Activated B cell treated with CpG ODN at 0.5 μM for 24 hours (primary cell): ENCODE measurements around the gene EGF. TPM values are rescaled to one million over a fixed set of nuclear protein-coding genes. Genes with fewer than 3 reads are reported as not detected.

Source experiments
- ATAC-seq: fragments of 200-7000 bp; cut with Tn5 transposase; one replicate; pipeline ENCODE4 v1.10.0; 2021; ENCODE audit warnings: low read depth, mild to moderate bottlenecking, moderate library complexity
- CTCF ChIA-PET: fragments of 350-600 bp; sonication (Branson Sonifier 250); formaldehyde crosslinking; loops from one replicate; lab custom pipeline; 2021; ENCODE audit warnings: antibody characterized with exemption; lab: Charles Lee
- POLR2A ChIA-PET: fragments of 350-600 bp; sonication (Branson Sonifier 250); formaldehyde crosslinking; loops from one replicate; lab custom pipeline; 2021; ENCODE audit warnings: antibody characterized with exemption; lab: Charles Lee
- DNase-seq: peaks from one replicate; pipeline ENCODE4 v3.0.0; 2022
- H3K27ac Mint-ChIP-seq: one replicate; pipeline ENCODE4 v1.8.0; 2020; ENCODE audit warnings: mixed read lengths
- H3K27me3 Mint-ChIP-seq: one replicate; pipeline ENCODE4 v1.8.0; 2021; ENCODE audit warnings: mixed read lengths
- H3K36me3 Mint-ChIP-seq: one replicate; pipeline ENCODE4 v1.8.0; 2021; ENCODE audit warnings: low read depth, mixed read lengths
- H3K4me1 Mint-ChIP-seq: one replicate; pipeline ENCODE4 v1.8.0; 2021; ENCODE audit warnings: mixed read lengths
- H3K4me3 Mint-ChIP-seq: one replicate; pipeline ENCODE4 v1.8.0; 2020; ENCODE audit warnings: mild to moderate bottlenecking, mixed read lengths
- H3K9me3 Mint-ChIP-seq: one replicate; pipeline ENCODE4 v1.8.0; 2020; ENCODE audit warnings: mixed read lengths
- intact Hi-C: fragments of 100-400 bp; cut with micrococcal nuclease; formaldehyde crosslinking; loops from one replicate; pipeline ENCODE4 v1.15.1; 2024
- total RNA-seq: library from RNA; stranded (reverse); gene quantifications from 2 replicates; pipeline ENCODE4 v1.2.3, GENCODE V29; 2022
- TF ChIP-seq, protein P1 (sequence below): fragments of 200-600 bp; IDR thresholded peaks from one replicate; pipeline ENCODE4 v1.8.0; 2022; ENCODE audit warnings: antibody characterized with exemption, mild to moderate bottlenecking

EGF gene
- total RNA-seq, 1 donor from 2014 or later, result not detected

DNA sequence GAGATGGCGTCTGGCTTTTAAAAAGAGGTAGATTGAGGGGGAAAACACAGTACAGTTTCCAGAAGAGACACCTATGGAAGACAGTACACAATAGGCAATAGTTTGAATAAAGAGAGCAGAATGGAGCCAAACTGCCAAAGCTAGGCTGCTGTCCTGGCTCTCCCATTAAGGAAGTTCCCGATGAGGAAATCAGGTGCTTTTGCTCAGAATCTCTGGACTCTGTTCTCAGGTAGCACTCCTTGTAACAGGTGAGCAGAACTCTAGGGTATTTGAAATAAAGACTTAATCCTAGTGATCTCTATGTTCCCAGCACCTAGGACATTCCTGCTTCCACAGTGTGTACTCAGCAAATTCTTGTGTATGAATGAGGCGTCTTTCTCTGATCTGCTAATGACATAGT, 1.6 kb downstream of the EGF start:
- H3K27ac Mint-ChIP-seq, result no peak overlapping the region
- no peaks in the 10 kb centered on the region for H3K9me3 Mint-ChIP-seq
- peaks cover 13% of the 10 kb centered on the region for H3K27me3 Mint-ChIP-seq
- DNase-seq, result no peak
- ATAC-seq, result no peak
- H3K4me3 Mint-ChIP-seq, result no peak overlapping the region
- H3K36me3 Mint-ChIP-seq, result no peaks in the 10 kb centered on the region
- no peaks in the 10 kb centered on the region for H3K4me1 Mint-ChIP-seq
- POLR2A ChIA-PET, result no interaction called here
- intact Hi-C loops, result no loop called here
- TF ChIP-seq, protein P1, sequence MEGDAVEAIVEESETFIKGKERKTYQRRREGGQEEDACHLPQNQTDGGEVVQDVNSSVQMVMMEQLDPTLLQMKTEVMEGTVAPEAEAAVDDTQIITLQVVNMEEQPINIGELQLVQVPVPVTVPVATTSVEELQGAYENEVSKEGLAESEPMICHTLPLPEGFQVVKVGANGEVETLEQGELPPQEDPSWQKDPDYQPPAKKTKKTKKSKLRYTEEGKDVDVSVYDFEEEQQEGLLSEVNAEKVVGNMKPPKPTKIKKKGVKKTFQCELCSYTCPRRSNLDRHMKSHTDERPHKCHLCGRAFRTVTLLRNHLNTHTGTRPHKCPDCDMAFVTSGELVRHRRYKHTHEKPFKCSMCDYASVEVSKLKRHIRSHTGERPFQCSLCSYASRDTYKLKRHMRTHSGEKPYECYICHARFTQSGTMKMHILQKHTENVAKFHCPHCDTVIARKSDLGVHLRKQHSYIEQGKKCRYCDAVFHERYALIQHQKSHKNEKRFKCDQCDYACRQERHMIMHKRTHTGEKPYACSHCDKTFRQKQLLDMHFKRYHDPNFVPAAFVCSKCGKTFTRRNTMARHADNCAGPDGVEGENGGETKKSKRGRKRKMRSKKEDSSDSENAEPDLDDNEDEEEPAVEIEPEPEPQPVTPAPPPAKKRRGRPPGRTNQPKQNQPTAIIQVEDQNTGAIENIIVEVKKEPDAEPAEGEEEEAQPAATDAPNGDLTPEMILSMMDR, result no peak
- CTCF ChIA-PET, result no interaction called here

DNA sequence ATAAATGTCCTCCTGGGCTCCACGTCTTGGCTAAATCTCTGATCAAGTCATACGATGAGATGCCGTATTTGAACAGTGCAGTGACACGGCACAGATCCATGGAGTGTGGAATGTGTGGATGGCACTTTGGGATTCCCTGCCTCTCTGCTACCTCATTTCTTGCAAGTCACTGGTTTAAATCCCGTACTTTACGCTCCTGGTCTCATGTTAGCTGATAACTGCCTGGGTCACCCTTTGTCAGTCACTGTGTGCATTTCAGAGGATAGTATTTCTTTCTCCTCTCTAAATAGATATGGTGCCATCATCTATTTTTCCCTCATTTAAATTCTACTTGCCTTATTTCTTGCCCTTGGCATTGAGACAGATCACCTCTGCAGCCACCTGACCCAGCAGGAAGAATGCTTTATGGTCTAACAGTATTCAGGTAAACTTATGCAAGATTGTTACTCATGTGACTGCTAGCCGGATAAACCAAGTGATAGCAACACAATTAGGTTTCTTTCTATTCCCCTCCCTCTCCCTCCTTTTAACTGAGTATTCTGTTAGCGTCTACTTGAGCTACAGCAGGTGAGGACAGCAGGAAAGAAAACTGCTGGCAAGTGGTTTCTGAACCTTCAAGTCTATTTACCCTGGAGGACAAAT, 2.8 kb downstream of the EGF start:
- CTCF ChIA-PET, result no interaction called here
- ATAC-seq, result no peak
- H3K36me3 Mint-ChIP-seq, result no peaks in the 10 kb centered on the region
- peaks cover 13% of the 10 kb centered on the region for H3K27me3 Mint-ChIP-seq
- DNase-seq, result no peak
- intact Hi-C loops, result no loop called here
- no peaks in the 10 kb centered on the region for H3K9me3 Mint-ChIP-seq
- TF ChIP-seq, protein P1, result no peak
- no peak overlapping the region for H3K27ac Mint-ChIP-seq
- H3K4me3 Mint-ChIP-seq, result no peak overlapping the region
- H3K4me1 Mint-ChIP-seq, result no peaks in the 10 kb centered on the region
- POLR2A ChIA-PET, result no interaction called here

DNA sequence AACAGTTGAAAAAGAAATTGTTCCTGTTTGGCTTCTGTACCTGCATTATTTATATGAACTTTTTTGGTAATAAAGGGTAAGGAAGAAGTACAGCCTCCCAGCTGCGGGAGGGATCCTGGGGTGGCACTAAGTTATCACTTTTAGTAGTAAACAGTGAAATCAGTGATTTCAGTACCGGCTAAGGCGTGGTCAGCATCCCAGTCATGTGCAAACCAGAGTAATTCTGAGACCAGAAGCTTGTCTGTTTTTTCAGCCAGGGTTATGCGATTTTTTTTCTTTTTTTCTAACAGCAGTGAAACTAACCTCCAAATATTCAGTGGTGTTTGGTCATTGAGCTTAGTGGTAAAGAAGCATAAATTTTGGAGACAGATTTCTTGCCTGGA, 3.3 kb downstream of the EGF start:
- ATAC-seq (no peak), DNase-seq (no peak)
- H3K4me1 Mint-ChIP-seq, result no peaks in the 10 kb centered on the region
- H3K9me3 Mint-ChIP-seq, result no peaks in the 10 kb centered on the region
- H3K27me3 Mint-ChIP-seq, result peaks cover 13% of the 10 kb centered on the region
- H3K4me3 Mint-ChIP-seq, result no peak overlapping the region
- H3K36me3 Mint-ChIP-seq, result no peaks in the 10 kb centered on the region
- H3K27ac Mint-ChIP-seq, result no peak overlapping the region
- CTCF ChIA-PET, result no interaction called here
- intact Hi-C loops, result no loop called here
- POLR2A ChIA-PET, result no interaction called here
- TF ChIP-seq, protein P1, result no peak

DNA sequence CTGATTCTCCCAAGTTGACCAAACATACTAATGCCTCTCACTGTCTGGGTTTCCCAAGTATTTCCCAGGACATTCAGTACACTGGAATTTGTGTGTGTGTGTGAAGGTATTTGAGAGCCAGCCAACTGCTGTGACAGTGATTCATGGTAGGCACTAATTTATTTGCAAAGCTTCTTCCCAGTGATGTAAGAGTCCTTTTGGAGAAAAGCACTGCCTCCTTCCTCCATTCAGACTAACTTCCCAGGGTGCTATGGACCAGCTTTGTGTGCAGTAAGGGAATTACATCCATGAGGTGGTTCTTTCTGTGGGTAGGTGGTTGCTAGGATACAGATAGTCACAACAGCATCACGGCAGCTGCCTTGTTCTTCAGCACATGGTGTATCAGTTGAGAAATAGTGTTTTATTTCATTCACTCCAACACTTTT, 8.7 kb downstream of the EGF start:
- H3K9me3 Mint-ChIP-seq, result no peaks in the 10 kb centered on the region
- ChIA-PET CTCF (no interaction called here), POLR2A (no interaction called here)
- H3K4me3 Mint-ChIP-seq, result no peak overlapping the region
- intact Hi-C loops, result no loop called here
- no peaks in the 10 kb centered on the region for H3K36me3 Mint-ChIP-seq
- ATAC-seq, result no peak
- TF ChIP-seq, protein P1, result no peak
- H3K27me3 Mint-ChIP-seq, result peaks cover under 1% of the 10 kb centered on the region
- H3K4me1 Mint-ChIP-seq, result no peaks in the 10 kb centered on the region
- no peak overlapping the region for H3K27ac Mint-ChIP-seq
- DNase-seq, result no peak

DNA sequence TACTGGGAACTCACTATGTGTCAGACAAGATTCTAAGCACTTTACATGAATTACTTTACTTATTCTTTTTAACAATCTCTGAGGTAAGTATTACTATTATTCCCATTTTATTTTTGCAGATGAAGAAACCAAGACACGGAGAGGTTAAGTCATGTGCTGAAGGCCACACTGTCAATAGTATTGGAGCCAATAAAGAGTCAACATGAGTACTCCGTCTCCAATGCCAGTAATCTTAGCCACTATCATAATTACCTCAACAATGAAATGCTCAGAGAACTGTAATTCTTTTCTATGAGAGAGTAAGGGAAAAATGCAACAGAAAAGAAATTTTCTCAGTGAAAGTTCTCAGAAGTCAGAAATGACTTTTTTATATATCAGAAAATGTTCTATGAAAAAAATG, 12.7 kb downstream of the EGF start:
- POLR2A ChIA-PET, result no interaction called here
- Mint-ChIP-seq H3K4me1 (no peaks in the 10 kb centered on the region), H3K27me3 (no peaks in the 10 kb centered on the region), H3K4me3 (no peak overlapping the region), H3K36me3 (no peaks in the 10 kb centered on the region), H3K27ac (no peak overlapping the region), H3K9me3 (no peaks in the 10 kb centered on the region)
- DNase-seq (no peak), ATAC-seq (no peak)
- TF ChIP-seq, protein P1, result no peak
- CTCF ChIA-PET, result no interaction called here
- intact Hi-C loops, result no loop called here
